Hepatocyte (in vitro differentiated cells): ENCODE measurements around the gene ANKRD37. TPM values are rescaled to one million over a fixed set of nuclear protein-coding genes. Genes with fewer than 3 reads are reported as not detected.

Experiments
- DNase-seq: peaks from one replicate; pipeline ENCODE4 v3.0.0-alpha.2; 2016; ENCODE audit warnings: low spot score
- H2AFZ ChIP-seq: fragments of 200-600 bp; sonication (generic); 2 replicates; pipeline ENCODE4 v1.6.0; 2016; ENCODE audit warnings: antibody characterized with exemption, mild to moderate bottlenecking
- H3K27ac ChIP-seq: fragments of 200-600 bp; sonication (generic); 2 replicates; pipeline ENCODE4 v1.5.1; 2016; ENCODE audit warnings: mild to moderate bottlenecking
- H3K27me3 ChIP-seq: fragments of 200-600 bp; sonication (generic); 2 replicates; pipeline ENCODE4 v1.6.1; 2016
- H3K36me3 ChIP-seq: fragments of 200-600 bp; sonication (generic); replicated peaks from 2 replicates; pipeline ENCODE4 v1.5.1; 2016; ENCODE audit warnings: low read depth; ENCODE audit not compliant: insufficient read depth
- H3K4me1 ChIP-seq: fragments of 200-600 bp; sonication (generic); 2 replicates; pipeline ENCODE4 v1.5.1; 2016; ENCODE audit warnings: mild to moderate bottlenecking, moderate library complexity; ENCODE audit not compliant: insufficient read depth
- H3K4me2 ChIP-seq: fragments of 200-600 bp; sonication (generic); 2 replicates; pipeline ENCODE4 v1.6.0; 2016
- H3K4me3 ChIP-seq: fragments of 200-600 bp; sonication (generic); 2 replicates; pipeline ENCODE4 v1.5.1; 2016; ENCODE audit warnings: mild to moderate bottlenecking
- H3K79me2 ChIP-seq: fragments of 200-600 bp; sonication (generic); 2 replicates; pipeline ENCODE4 v1.6.0; 2017; ENCODE audit warnings: mild to moderate bottlenecking
- H3K9me2 ChIP-seq: fragments of 200-600 bp; sonication (generic); replicated peaks from 2 replicates; pipeline ENCODE4 v1.6.0; 2017; ENCODE audit warnings: mild to moderate bottlenecking; ENCODE audit not compliant: insufficient read depth
- H3K9me3 ChIP-seq: fragments of 200-600 bp; sonication (generic); 2 replicates; pipeline ENCODE4 v1.5.1; 2016; ENCODE audit warnings: low read depth, mild to moderate bottlenecking
- H4K20me1 ChIP-seq: fragments of 200-600 bp; sonication (generic); 2 replicates; pipeline ENCODE4 v1.6.0; 2016; ENCODE audit warnings: mild to moderate bottlenecking; ENCODE audit not compliant: insufficient read depth, poor library complexity, severe bottlenecking
- CTCF ChIP-seq: fragments of 200-600 bp; sonication (generic); IDR thresholded peaks from 2 replicates; pipeline ENCODE4 v1.5.1; 2016; ENCODE audit warnings: antibody characterized with exemption, mild to moderate bottlenecking; ENCODE audit not compliant: poor library complexity
- EZH2 ChIP-seq: fragments of 200-600 bp; sonication (generic); IDR thresholded peaks from 2 replicates; pipeline ENCODE4 v1.6.1; 2016; ENCODE audit warnings: antibody characterized with exemption, mild to moderate bottlenecking, borderline replicate concordance
- EZH2phosphoT487 ChIP-seq: fragments of 200-600 bp; sonication (generic); IDR thresholded peaks from one replicate; pipeline ENCODE4 v1.6.1; 2018; ENCODE audit warnings: antibody characterized with exemption, mild to moderate bottlenecking, low read depth, moderate library complexity; ENCODE audit not compliant: unreplicated experiment, severe bottlenecking
- WGBS: methylation state at CpG from one replicate; pipeline ENCODE4 v1.1.6; 2016; ENCODE audit warnings: low lambda C conversion rate; ENCODE audit errors: missing lambda C conversion rate; 5-methylcytosine and 5-hydroxymethylcytosine counted together
- polyA plus RNA-seq: library from polyadenylated mRNA; unstranded; fragments of >200 nt; fragmentation: Nextera tagmentation; extraction: Ambion mirVana; gene quantifications from 2 replicates; pipeline ENCODE4 v1.2.1, GENCODE V29; 2016
- total RNA-seq: library from RNA; depleted of rRNA; stranded (reverse); fragments of >200 nt; gene quantifications from 2 replicates; pipeline ENCODE4 v1.2.3, GENCODE V29; 2014

Gene ANKRD37
- total and polyA plus RNA-seq, 2 experiments from 2014 or later: 1.7 to 8.6 TPM

- TF ChIP-seq EZH2phosphoT487 (no peak), CTCF (no peak), EZH2 (no peak)
- WGBS: 95% methylated on average over 6 of the region's 6 CpGs
Measured at GRCh38 chr4:185374573-185374972, 22.1 kb upstream of the ANKRD37 start.

GRCh38 chr4:185378264-185378663, 18.4 kb upstream of the ANKRD37 start:
- Histone ChIP-seq H3K36me3 (no peaks in the 10 kb centered on the region), H3K79me2 (no peaks in the 10 kb centered on the region), H3K9me2 (no peaks in the 10 kb centered on the region), H3K27ac (no peak overlapping the region), H3K4me3 (no peak overlapping the region), H3K4me2 (no peak overlapping the region), H3K4me1 (no peaks in the 10 kb centered on the region), H3K27me3 (no peaks in the 10 kb centered on the region), H2AFZ (no peak overlapping the region), H3K9me3 (no peaks in the 10 kb centered on the region), H4K20me1 (no peaks in the 10 kb centered on the region)
- 89% methylated on average over 6 of the region's 6 CpGs for WGBS
- DNase-seq: no peak
- TF ChIP-seq EZH2phosphoT487 (no peak), EZH2 (no peak), CTCF (no peak)

More at GRCh38 chr4:185374573-185374972, 22.1 kb upstream of the ANKRD37 start:
- Histone ChIP-seq H3K9me3 (no peaks in the 10 kb centered on the region), H3K4me1 (no peaks in the 10 kb centered on the region), H3K27me3 (no peaks in the 10 kb centered on the region), H2AFZ (no peak overlapping the region), H3K4me3 (no peak overlapping the region), H3K79me2 (no peaks in the 10 kb centered on the region), H3K4me2 (no peak overlapping the region), H3K27ac (no peak overlapping the region), H3K9me2 (no peaks in the 10 kb centered on the region), H4K20me1 (no peaks in the 10 kb centered on the region), H3K36me3 (no peaks in the 10 kb centered on the region)
- DNase-seq: no peak

GRCh38 chr4:185379326-185380295, 17.0 kb upstream of the ANKRD37 start:
- H3K4me2 ChIP-seq: no peak overlapping the region
- H2AFZ ChIP-seq: no peak overlapping the region
- no peaks in the 10 kb centered on the region for H4K20me1 ChIP-seq
- no peaks in the 10 kb centered on the region for H3K9me2 ChIP-seq
- no peaks in the 10 kb centered on the region for H3K9me3 ChIP-seq
- WGBS: 97% methylated on average over 13 of the region's 13 CpGs
- no peaks in the 10 kb centered on the region for H3K4me1 ChIP-seq
- TF ChIP-seq EZH2phosphoT487 (no peak), CTCF (no peak), EZH2 (no peak)
- DNase-seq: no peak
- H3K27ac ChIP-seq: no peak overlapping the region
- H3K27me3 ChIP-seq: no peaks in the 10 kb centered on the region
- H3K4me3 ChIP-seq: no peak overlapping the region
- no peaks in the 10 kb centered on the region for H3K36me3 ChIP-seq
- no peaks in the 10 kb centered on the region for H3K79me2 ChIP-seq
